HG03460 (cell line): ENCODE results near the gene CLDN5.

ENCODE experiments used
- ATAC-seq: cut with Tn5 transposase; IDR thresholded peaks from one replicate; pipeline ENCODE4 v1.9.1; 2021; ENCODE audit not compliant: unreplicated experiment

Gene CLDN5

GRCh38 chr22:19524170-19525115 is at the start of gene CLDN5:
TSS of gene CLDN5 (minus strand) at chr22:19524410. CDS start at chr22:19524255, 155 bp downstream.
- ATAC-seq, result no peak

- no peak for ATAC-seq
Measured at GRCh38 chr22:19571995-19572394, 47.8 kb upstream of the CLDN5 start.

DNA sequence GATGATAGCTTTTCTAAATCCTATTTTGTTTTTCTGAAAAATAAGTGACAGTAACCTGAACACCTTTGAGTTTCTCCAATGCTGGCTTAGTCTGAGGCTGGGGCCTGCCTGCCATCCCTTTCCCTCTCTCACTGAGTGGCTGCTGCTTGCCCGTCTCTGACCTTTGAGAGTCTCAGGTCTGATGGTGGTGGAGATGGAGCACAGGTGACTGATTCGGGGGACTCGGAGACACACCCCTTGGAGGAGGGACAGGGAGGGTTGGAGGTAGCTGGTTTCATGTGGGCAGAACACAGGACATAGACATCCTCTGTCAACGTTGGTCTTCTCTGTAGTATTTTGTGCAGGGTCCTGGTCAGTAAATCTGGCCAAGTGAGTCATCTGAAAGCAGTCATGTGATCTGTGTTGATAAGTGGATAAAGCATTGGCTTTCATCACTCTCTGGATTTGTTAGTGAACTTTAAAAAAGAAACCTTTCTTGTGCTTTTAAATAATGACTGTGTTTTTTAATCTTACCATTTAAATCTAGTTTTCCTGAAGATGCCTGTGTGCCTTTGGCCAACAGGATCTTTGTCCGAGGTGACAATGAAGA is 47.1 kb upstream of the CLDN5 start:
- no peak for ATAC-seq

- ATAC-seq, result no peak
Measured at GRCh38 chr22:19569976-19570375, 45.8 kb upstream of the CLDN5 start.

GRCh38 chr22:19569276-19569640 is 45.0 kb upstream of the CLDN5 start:
- no peak for ATAC-seq

- ATAC-seq, result no peak
Measured at GRCh38 chr22:19568337-19569275, 44.4 kb upstream of the CLDN5 start.

- ATAC-seq, result no peak
Measured at GRCh38 chr22:19567157-19568009, 43.2 kb upstream of the CLDN5 start.

DNA sequence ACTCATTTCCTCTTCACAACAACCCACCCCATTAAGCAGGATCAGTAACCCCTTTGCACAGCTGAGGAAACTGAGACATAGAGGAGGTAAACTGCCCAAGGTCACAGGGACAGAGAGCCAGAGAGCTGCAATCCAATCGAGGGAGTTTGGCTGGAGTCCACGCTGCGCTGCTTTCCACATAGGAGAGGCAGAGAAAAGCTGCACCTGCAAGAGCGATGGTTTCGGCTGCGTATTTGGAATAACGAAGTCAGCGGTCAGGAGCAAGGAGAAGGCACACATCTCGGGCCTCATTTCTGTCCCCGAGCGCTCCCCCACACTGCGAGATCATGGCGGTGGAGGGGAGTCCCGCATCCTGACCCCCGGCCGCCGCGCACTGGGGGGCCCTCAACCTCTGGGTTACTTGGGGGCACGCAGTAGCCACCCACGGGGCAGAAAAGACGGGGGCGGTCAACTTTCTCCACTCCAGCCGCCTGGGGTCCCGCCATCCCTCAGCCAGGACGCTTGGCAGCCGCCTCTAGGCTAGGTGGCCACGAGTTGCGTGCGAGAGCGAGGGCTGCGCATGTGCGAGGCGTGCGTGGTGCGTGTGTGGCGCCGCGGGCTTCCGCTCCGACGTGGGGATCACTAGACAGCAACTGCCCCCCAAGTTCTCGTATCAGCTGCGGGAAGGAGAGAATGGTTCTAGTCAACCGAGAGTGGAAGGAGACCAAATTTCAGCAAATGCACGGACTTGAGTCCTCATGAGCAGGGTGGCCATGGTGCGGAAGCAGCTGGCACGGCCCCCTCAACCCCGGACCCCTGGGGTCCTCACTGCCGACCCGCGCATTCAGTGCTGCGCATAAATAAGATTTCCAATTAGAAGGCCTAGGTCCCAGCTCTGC is 42.3 kb upstream of the CLDN5 start:
- ATAC-seq, result no peak

DNA sequence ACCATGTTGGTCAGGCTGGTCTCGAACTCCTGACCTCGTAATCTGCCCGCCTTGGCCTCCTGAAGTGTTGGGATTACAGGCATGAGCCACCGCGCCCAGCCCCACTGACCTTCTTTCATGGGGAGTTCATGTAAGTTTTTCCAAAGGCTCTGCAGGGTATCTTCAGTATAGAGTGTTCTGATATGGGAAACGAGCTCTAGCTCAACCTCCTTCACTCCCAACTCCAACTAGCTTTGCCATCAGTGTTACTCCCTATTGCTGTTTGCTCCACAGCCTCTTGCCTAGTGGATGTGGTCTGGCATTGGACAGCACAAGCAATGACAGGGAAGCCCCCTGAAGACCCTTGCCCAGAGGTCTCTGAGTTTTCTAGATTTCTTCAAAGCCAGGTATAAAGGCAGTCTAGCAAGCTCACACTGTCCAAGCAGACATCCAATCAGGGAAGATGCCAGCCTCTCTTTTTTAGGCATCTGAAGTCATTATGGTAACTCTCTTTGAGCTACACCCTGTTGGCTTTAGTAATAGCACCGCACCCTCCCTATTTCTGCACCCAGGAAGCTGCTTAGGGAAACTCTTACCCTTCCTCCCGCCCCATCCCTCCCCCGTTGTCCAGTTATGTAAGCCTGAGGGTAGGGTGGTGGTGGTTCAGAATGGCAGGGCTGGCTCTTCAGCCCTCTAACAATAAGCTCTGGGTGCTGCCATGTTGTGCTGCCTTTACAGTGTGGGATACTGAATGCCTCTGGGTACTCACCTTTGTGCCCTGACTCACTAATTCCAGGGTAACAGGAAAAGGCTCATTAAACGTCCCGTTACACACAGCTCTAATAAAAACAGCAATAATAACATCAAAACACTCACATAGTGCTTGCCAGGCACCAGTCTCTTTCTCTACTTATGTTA is 41.4 kb upstream of the CLDN5 start:
- no peak for ATAC-seq

GRCh38 chr22:19559956-19560355 is 35.7 kb upstream of the CLDN5 start:
- no peak for ATAC-seq

- ATAC-seq, result no peak
Measured at GRCh38 chr22:19559324-19559811, 35.2 kb upstream of the CLDN5 start.

DNA sequence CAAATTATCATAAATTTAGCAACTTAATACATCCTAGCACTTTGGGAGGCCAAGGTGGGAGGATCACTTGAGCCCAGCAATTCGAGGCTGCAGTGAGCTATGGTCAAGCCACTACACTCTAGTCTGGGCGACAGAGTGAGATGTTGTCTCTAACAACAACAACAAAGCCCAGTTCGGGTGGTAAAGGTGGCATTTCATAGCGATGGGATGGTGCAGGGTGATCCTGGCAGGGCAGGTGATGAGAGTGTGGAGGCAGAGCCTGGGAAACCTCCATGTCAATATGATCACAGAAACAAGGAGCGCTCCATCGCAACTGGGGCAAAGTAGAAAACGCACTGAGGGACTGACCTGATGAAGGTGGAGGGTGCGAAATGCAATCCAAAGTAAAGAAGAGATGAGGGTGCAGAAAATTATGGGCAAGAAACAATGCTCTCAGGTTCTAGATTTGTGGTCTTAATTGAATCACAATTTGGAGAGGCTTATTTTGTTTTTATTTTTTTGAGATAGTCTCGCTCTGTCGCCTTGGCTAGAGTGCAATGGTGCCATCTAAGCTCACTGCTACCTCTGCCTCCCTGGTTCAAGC is 32.8 kb upstream of the CLDN5 start:
- no peak for ATAC-seq

GRCh38 chr22:19555651-19556050 is 31.4 kb upstream of the CLDN5 start:
- no peak for ATAC-seq

DNA sequence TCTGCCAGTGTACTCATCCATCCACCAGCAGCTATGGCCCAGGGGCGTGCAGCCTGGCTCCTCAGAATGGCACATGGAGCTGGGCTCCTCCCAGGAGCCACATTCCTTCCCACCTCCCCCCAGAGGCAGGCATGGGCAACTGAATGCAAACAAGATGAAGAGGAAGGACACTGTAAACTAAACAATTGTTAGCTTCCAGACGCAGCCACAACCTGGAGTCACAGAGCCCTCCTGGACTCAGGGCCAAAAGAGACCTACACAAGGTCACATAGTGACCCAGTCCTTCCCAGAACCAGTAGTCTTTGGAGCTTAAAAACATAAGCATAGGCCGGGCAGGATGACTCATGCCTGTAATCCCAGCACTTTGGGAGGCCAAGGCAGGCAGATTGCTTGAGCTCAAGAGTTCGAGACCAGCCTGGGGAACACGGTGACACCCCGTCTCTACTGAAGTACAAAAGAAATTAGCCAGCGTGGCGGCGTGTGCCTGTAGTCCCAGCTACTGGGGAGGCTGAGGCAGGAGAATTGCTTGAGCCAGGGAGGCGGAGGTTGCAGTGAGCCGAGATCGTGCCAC is 30.7 kb upstream of the CLDN5 start:
- ATAC-seq, result no peak

DNA sequence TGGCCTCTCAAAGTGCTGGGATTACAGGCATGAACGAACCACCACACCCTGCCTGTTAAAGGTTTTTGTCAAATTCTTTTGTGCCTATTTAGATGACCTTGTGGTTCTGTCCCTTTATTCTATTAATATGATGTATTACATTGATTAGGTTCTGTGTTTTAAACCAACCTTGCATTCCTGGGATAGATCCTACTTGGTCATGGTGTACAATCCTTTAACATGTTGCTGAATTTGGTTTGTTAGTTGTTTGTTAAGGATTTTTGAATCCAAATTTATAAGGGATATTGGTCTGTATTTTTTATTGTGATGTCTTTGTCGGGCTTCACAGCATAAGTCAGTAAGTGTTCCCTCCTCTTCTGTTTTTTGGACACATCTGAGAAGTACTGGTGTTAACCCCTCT is 29.0 kb upstream of the CLDN5 start:
- no peak for ATAC-seq

DNA sequence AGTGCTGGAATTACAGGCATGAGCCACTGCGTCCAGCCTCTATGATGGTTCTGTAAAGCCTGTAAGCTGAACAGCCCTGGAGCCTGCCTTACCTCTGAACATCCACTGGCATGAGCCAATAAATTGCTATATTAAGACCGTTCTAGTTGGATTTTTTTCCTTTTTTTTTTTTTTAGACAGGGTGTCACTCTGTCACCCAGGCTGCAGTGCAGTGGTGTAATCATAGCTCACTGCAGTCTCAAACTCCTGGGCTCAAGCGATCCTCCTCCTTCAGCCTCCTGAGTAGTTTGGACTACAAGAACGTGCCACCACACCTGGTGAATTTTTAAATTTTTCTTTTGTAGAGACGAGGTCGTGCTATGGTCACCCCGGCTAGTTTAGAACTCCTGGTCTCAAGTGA is 26.2 kb upstream of the CLDN5 start:
- ATAC-seq, result no peak

DNA sequence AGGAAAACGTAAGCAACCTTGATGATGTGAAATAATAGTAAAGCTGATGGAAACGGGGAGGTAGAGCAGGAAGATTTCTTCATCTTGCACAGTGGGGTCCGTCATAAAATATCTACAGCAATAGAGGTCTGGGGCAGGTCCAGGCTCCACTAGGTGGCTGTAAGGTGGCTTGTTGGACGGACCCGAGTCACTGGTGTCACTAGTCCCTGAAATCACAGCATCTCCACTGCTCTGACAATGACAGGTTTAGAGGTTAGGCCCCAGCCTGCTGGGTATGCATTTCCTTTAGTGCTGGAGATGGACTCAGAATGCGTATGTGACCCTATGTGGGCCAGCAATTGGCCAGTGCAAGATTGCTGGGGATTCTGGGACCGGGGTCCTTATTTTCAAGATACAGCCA is 25.2 kb upstream of the CLDN5 start:
- no peak for ATAC-seq

DNA sequence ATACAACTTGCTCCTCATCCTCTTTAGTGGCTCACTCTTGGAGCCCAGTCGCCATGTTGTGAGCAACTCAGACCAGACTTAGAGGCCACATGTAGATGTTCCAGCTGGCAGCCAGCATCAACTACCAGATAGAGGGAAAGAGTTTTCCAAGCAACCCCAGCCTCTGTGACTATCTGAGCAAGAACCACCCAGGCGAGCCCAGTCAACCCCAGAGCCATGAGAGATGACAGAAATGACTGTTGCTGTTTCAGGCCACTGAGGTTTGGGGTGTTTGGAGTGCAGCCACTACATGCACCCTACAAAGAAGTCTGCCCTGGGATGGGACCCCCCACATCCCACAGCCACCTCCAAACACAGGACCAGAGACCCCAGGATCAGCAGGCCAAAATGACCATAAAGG is 24.8 kb upstream of the CLDN5 start:
- no peak for ATAC-seq
